SK-N-SH (cell line): ENCODE data around the gene SLC25A21. TPM values are rescaled to one million over a fixed set of nuclear protein-coding genes. Genes with fewer than 3 reads are reported as not detected.
"Not testable (repeated sequence)": the region's sequence is repeated elsewhere in the genome, so short reads cannot be mapped to it uniquely, and the experiment has no call there.

Source experiments
- CTCF ChIA-PET: fragments of 300-600, 350-600 bp; formaldehyde crosslinking; extraction: SDS; loops from one replicate; lab custom pipeline; 2021; lab: Yijun Ruan, JAX
- POLR2A ChIA-PET: fragments of 350-600 bp; sonication (Branson Sonifier 250); formaldehyde crosslinking; extraction: SDS; loops from one replicate; lab custom pipeline; 2020; ENCODE audit warnings: antibody characterized with exemption, inconsistent platforms; lab: Yijun Ruan, JAX
- DNase-seq: peaks from one replicate; pipeline ENCODE4 v3.0.0; 2012
- H2AFZ ChIP-seq: fragments of 200-600 bp; sonication (generic); 2 replicates; pipeline ENCODE4 v1.8.1; 2016; ENCODE audit warnings: antibody characterized with exemption, mild to moderate bottlenecking, low read depth
- H3F3A ChIP-seq: fragments of 200-600 bp; sonication (generic); replicated peaks from 2 replicates; pipeline ENCODE3; 2016; ENCODE audit warnings: antibody characterized with exemption, mild to moderate bottlenecking; ENCODE audit not compliant: insufficient read depth
- H3K27ac ChIP-seq, 2 experiments: fragments of 200-500 bp in 1 of 2; fragments of 200-600 bp in 1 of 2; sonication (Bioruptor generic) in 1 of 2; sonication (generic), shearing (Covaris generic) in 1 of 2; 2 replicates each; pipeline versions ENCODE4 v1.5.1 to v1.6.1; 2014 to 2016; ENCODE audit warnings: low read depth in 2 of 2, inconsistent platforms in 1 of 2, low read length in 1 of 2, mild to moderate bottlenecking in 1 of 2, mixed read lengths in 1 of 2
- H3K27me3 ChIP-seq: fragments of 200-600 bp; sonication (generic), shearing (Covaris generic); 2 replicates; pipeline ENCODE4 v1.6.1; 2016; ENCODE audit warnings: mixed run types; ENCODE audit not compliant: insufficient read depth
- H3K36me3 ChIP-seq, 2 experiments: fragments of 200-500 bp in 1 of 2; fragments of 200-600 bp in 1 of 2; sonication (Bioruptor generic) in 1 of 2; sonication (generic) in 1 of 2; replicated peaks in 1 of 2; 2 replicates each; pipeline versions ENCODE3 to v1.5.1; 2014 to 2016; ENCODE audit warnings: low read length in 1 of 2, mild to moderate bottlenecking in 1 of 2; ENCODE audit not compliant: insufficient read depth in 2 of 2, control insufficient read depth in 1 of 2
- H3K4me1 ChIP-seq, 2 experiments: fragments of 200-500 bp in 1 of 2; fragments of 200-600 bp in 1 of 2; sonication (Bioruptor generic) in 1 of 2; sonication (generic), shearing (Covaris generic) in 1 of 2; 2 replicates each; pipeline versions ENCODE4 v1.5.1 to v1.6.1; 2014 to 2016; ENCODE audit warnings: low read depth in 1 of 2, low read length in 1 of 2, mixed run types in 1 of 2; ENCODE audit not compliant: insufficient read depth in 2 of 2, control insufficient read depth in 1 of 2
- H3K4me2 ChIP-seq: fragments of 200-600 bp; sonication (generic), shearing (Covaris generic); 2 replicates; pipeline ENCODE4 v1.6.1; 2017; ENCODE audit warnings: mixed run types
- H3K4me3 ChIP-seq, 2 experiments: fragments of 200-500 bp in 1 of 2; fragments of 200-600 bp in 1 of 2; sonication (Bioruptor generic) in 1 of 2; sonication (generic), shearing (Covaris generic) in 1 of 2; 2 replicates each; pipeline versions ENCODE4 v1.5.1 to v1.8.1; 2014 to 2016; ENCODE audit warnings: low read depth in 2 of 2, inconsistent platforms in 1 of 2, low read length in 1 of 2, mild to moderate bottlenecking in 1 of 2, mixed read lengths in 1 of 2, moderate library complexity in 1 of 2
- H3K79me2 ChIP-seq: fragments of 200-600 bp; sonication (generic); 2 replicates; pipeline ENCODE4 v1.8.1; 2017; ENCODE audit warnings: mild to moderate bottlenecking; ENCODE audit not compliant: insufficient read depth
- H3K9ac ChIP-seq: fragments of 200-600 bp; sonication (generic); 2 replicates; pipeline ENCODE4 v1.6.1; 2017; ENCODE audit warnings: mixed run types
- H3K9me2 ChIP-seq: fragments of 200-600 bp; sonication (generic); 2 replicates; pipeline ENCODE4 v1.6.1; 2017; ENCODE audit warnings: mixed run types
- H3K9me3 ChIP-seq: fragments of 200-600 bp; sonication (generic); 2 replicates; pipeline ENCODE4 v1.6.1; 2017; ENCODE audit warnings: mixed run types, mild to moderate bottlenecking, moderate library complexity
- H4K20me1 ChIP-seq: fragments of 200-600 bp; sonication (generic); 2 replicates; pipeline ENCODE4 v1.6.1; 2017; ENCODE audit warnings: mild to moderate bottlenecking, mixed run types; ENCODE audit not compliant: insufficient read depth
- ELF1 ChIP-seq: IDR thresholded peaks from 2 replicates; pipeline ENCODE4 v1.4.0; 2012
- EP300 ChIP-seq, 2 experiments: IDR thresholded peaks; 2 replicates each; pipeline versions ENCODE4 v1.4.0 to v1.6.1; 2012; ENCODE audit warnings: borderline replicate concordance in 1 of 2, low read depth in 1 of 2, low read length in 1 of 2
- FOSL2 ChIP-seq: IDR thresholded peaks from 2 replicates; pipeline ENCODE4 v1.4.0; 2012; ENCODE audit warnings: low read depth, mild to moderate bottlenecking, moderate library complexity, borderline replicate concordance
- FOXM1 ChIP-seq: IDR thresholded peaks from 2 replicates; pipeline ENCODE4 v1.4.0; 2012; ENCODE audit warnings: low read depth, mild to moderate bottlenecking
- GABPA ChIP-seq: IDR thresholded peaks from 2 replicates; pipeline ENCODE4 v1.4.0; 2012; ENCODE audit warnings: low read depth, mild to moderate bottlenecking
- GATA2 ChIP-seq: sonication (generic); formaldehyde crosslinking; IDR thresholded peaks from 2 replicates; pipeline ENCODE4 v1.5.0; 2020; ENCODE audit warnings: mild to moderate bottlenecking, missing genetic modification reagents
- IRF3 ChIP-seq: fragments of 150-350 bp; IDR thresholded peaks from 2 replicates; pipeline ENCODE4 v1.6.1; 2016; ENCODE audit warnings: mild to moderate bottlenecking, low read depth, low read length
- NFIC ChIP-seq: IDR thresholded peaks from 2 replicates; pipeline ENCODE4 v1.4.0; 2012; ENCODE audit warnings: borderline replicate concordance
- NRF1 ChIP-seq: IDR thresholded peaks from 2 replicates; pipeline ENCODE4 v1.6.1; 2012; ENCODE audit warnings: low read depth, mild to moderate bottlenecking, low read length
- POLR2AphosphoS5 ChIP-seq: IDR thresholded peaks from 2 replicates; pipeline ENCODE4 v1.6.1; 2012; ENCODE audit warnings: low read depth, low read length
- RCOR1 ChIP-seq: fragments of 150-350 bp; IDR thresholded peaks from 2 replicates; pipeline ENCODE4 v1.6.1; 2017; ENCODE audit warnings: antibody characterized with exemption, low read length
- RFX5 ChIP-seq: IDR thresholded peaks from 2 replicates; pipeline ENCODE4 v1.6.1; 2012; ENCODE audit warnings: mild to moderate bottlenecking, improper control_type of control experiment, low read length
- RXRA ChIP-seq: IDR thresholded peaks from 2 replicates; pipeline ENCODE4 v1.4.0; 2012; ENCODE audit warnings: low read depth, mild to moderate bottlenecking, borderline replicate concordance
- SIN3A ChIP-seq: IDR thresholded peaks from 2 replicates; pipeline ENCODE4 v1.6.1; 2012; ENCODE audit warnings: low read depth, mild to moderate bottlenecking, low read length, moderate library complexity, borderline replicate concordance
- TAF1 ChIP-seq: IDR thresholded peaks from 2 replicates; pipeline ENCODE4 v1.6.1; 2012; ENCODE audit warnings: low read depth, mild to moderate bottlenecking, low read length, moderate library complexity, borderline replicate concordance
- ZBTB33 ChIP-seq: IDR thresholded peaks from 2 replicates; pipeline ENCODE4 v1.4.0; 2012; ENCODE audit warnings: low read depth, borderline replicate concordance
- WGBS: methylation state at CpG from one replicate; pipeline ENCODE4 v1.1.6; 2017; ENCODE audit warnings: low lambda C conversion rate; 5-methylcytosine and 5-hydroxymethylcytosine counted together
- polyA plus RNA-seq, 3 experiments: library from polyadenylated mRNA; depleted of rRNA; stranded (reverse); fragments of >200 nt; gene quantifications; 2 replicates each; pipeline ENCODE4 v1.2.3, GENCODE V29; 2012
- TF ChIP-seq, protein P1 (sequence below): IDR thresholded peaks from 2 replicates; pipeline ENCODE4 v1.4.0; 2012; ENCODE audit warnings: low read depth, borderline replicate concordance

The SLC25A21 gene
- polyA plus RNA-seq, 1 of the 3 experiments (the other 2 are of a cell fraction), result not detected

GRCh38 chr14:36700651-36701050 lies 471.8 kb downstream of the SLC25A21 start:
- Histone ChIP-seq H3K36me3 (no peaks in the 10 kb centered on the region), H3F3A (no peaks in the 10 kb centered on the region), H3K4me1 (no peaks in the 10 kb centered on the region), H3K4me3 (no peak overlapping the region), H2AFZ (no peak overlapping the region), H3K9me2 (no peaks in the 10 kb centered on the region), H3K27me3 (no peaks in the 10 kb centered on the region), H3K27ac (no peak overlapping the region), H3K79me2 (no peaks in the 10 kb centered on the region), H3K4me2 (no peak overlapping the region), H4K20me1 (no peaks in the 10 kb centered on the region), H3K9me3 (no peaks in the 10 kb centered on the region), H3K9ac (no peak overlapping the region)
- no peak for DNase-seq
- 11% methylated on average over 1 of the region's 1 CpG for WGBS
- TF ChIP-seq TAF1, result no peak
- no peak for TF ChIP-seq FOXM1
- TF ChIP-seq RFX5, result no peak
- POLR2A ChIA-PET, result no interaction called here
- CTCF ChIA-PET, result no interaction called here

- CTCF ChIA-PET, H3K4me1 ChIP-seq, H3K9me2 ChIP-seq, H3K9me3 ChIP-seq, H2AFZ ChIP-seq, H4K20me1 ChIP-seq, H3K4me3 ChIP-seq, H3K27me3 ChIP-seq, H3F3A ChIP-seq, H3K9ac ChIP-seq, H3K79me2 ChIP-seq, H3K4me2 ChIP-seq, POLR2A ChIA-PET, H3K36me3 ChIP-seq, DNase-seq, H3K27ac ChIP-seq: not testable (repeated sequence)
- no CpG with 5 or more reads among the region's 7 CpGs for WGBS
Observed at GRCh38 chr14:36699420-36699819, 473.0 kb downstream of the SLC25A21 start.

- H3K4me1 ChIP-seq, result no peaks in the 10 kb centered on the region; a peak in 1 of 4 replicates
- no peak overlapping the region for H3K9ac ChIP-seq
- H3K4me2 ChIP-seq, result no peak overlapping the region
- DNase-seq, result no peak
- no peaks in the 10 kb centered on the region for H3K36me3 ChIP-seq
- H3F3A ChIP-seq, result no peaks in the 10 kb centered on the region
- H3K79me2 ChIP-seq, result no peaks in the 10 kb centered on the region
- CTCF ChIA-PET, result no interaction called here
- no peak overlapping the region for H3K27ac ChIP-seq
- no peaks in the 10 kb centered on the region for H3K9me3 ChIP-seq
- no peak overlapping the region for H2AFZ ChIP-seq
- no peaks in the 10 kb centered on the region for H3K27me3 ChIP-seq
- no peaks in the 10 kb centered on the region for H3K9me2 ChIP-seq
- H4K20me1 ChIP-seq, result no peaks in the 10 kb centered on the region
- H3K4me3 ChIP-seq, result no peak overlapping the region
- POLR2A ChIA-PET, result no interaction called here
- 9% methylated on average over 1 of the region's 1 CpG for WGBS
- TF ChIP-seq ZBTB33, result no peak
- TF ChIP-seq RCOR1, result no peak
- TF ChIP-seq FOSL2, result no peak
- TF ChIP-seq EP300 (IDR thresholded peaks at IDR 0.05; ENCODE audit: borderline replicate concordance in 1 of 2, low read depth in 1 of 2, low read length in 1 of 2), result no peak
- TF ChIP-seq RFX5, result no peak
- TF ChIP-seq SIN3A, result no peak
- no peak for TF ChIP-seq GATA2 (CRISPR knock-in tag)
- TF ChIP-seq NRF1, result no peak
- no peak for TF ChIP-seq IRF3
- no peak for TF ChIP-seq ELF1
- no peak for TF ChIP-seq RXRA
- TF ChIP-seq, protein P1, sequence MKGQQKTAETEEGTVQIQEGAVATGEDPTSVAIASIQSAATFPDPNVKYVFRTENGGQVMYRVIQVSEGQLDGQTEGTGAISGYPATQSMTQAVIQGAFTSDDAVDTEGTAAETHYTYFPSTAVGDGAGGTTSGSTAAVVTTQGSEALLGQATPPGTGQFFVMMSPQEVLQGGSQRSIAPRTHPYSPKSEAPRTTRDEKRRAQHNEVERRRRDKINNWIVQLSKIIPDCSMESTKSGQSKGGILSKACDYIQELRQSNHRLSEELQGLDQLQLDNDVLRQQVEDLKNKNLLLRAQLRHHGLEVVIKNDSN, result no peak
- TF ChIP-seq TAF1, result no peak
- no peak for TF ChIP-seq NFIC
- no peak for TF ChIP-seq GABPA
- TF ChIP-seq POLR2AphosphoS5, result no peak
Observed at GRCh38 chr14:36690311-36691040, 481.9 kb downstream of the SLC25A21 start.
